Measurements from ENCODE around the gene CEP192. TPM values are rescaled to one million over a fixed set of nuclear protein-coding genes. Genes with fewer than 3 reads are reported as not detected.

The CEP192 gene
- polyA plus RNA-seq, 2 donors: 6.6 to 6.8 TPM

GRCh38 chr18:12998332-12999060, 7.3 kb downstream of the CEP192 start:
- WGBS, 2 donors: 81 to 85% methylated on average over 6 of the region's 6 CpGs
- Histone ChIP-seq H3K9me3 (ENCODE audit: control insufficient read depth in 2 of 2, insufficient read depth in 1 of 2, low read depth in 1 of 2, low read length in 1 of 2) (no peaks in the 10 kb centered on the region), H3K36me3 (ENCODE audit: control insufficient read depth in 2 of 2, insufficient read depth in 2 of 2, low read length in 1 of 2) (no peaks in the 10 kb centered on the region), H3K27me3 (ENCODE audit: control insufficient read depth in 1 of 2, insufficient read depth in 2 of 2, low read length in 2 of 2) (no peaks in the 10 kb centered on the region), H3K4me3 (ENCODE audit: low read depth in 1 of 2, low read length in 2 of 2) (no peak overlapping the region), H3K4me1 (ENCODE audit: control insufficient read depth in 2 of 2, insufficient read depth in 2 of 2, low read length in 1 of 2) (no peaks in the 10 kb centered on the region), H3K27ac (ENCODE audit: low read depth in 2 of 2, low read length in 1 of 2) (no peak overlapping the region)

GRCh38 chr18:13003466-13003896, 12.3 kb downstream of the CEP192 start:
- 76 to 78% methylated on average over 7 of the region's 7 CpGs for WGBS, 2 donors
- Histone ChIP-seq H3K27me3 (ENCODE audit: control insufficient read depth in 1 of 2, insufficient read depth in 2 of 2, low read length in 2 of 2) (no peaks in the 10 kb centered on the region), H3K27ac (ENCODE audit: low read depth in 2 of 2, low read length in 1 of 2) (no peak overlapping the region), H3K4me1 (ENCODE audit: control insufficient read depth in 2 of 2, insufficient read depth in 2 of 2, low read length in 1 of 2) (no peaks in the 10 kb centered on the region), H3K4me3 (ENCODE audit: low read depth in 1 of 2, low read length in 2 of 2) (no peak overlapping the region), H3K9me3 (ENCODE audit: control insufficient read depth in 2 of 2, insufficient read depth in 1 of 2, low read depth in 1 of 2, low read length in 1 of 2) (no peaks in the 10 kb centered on the region), H3K36me3 (ENCODE audit: control insufficient read depth in 2 of 2, insufficient read depth in 2 of 2, low read length in 1 of 2) (peaks cover 0 to 5% of the 10 kb centered on the region in 2 donors)

- peaks cover 0 to 8% of the 10 kb centered on the region in 2 donors for H3K36me3 ChIP-seq (ENCODE audit: control insufficient read depth in 2 of 2, insufficient read depth in 2 of 2, low read length in 1 of 2)
- H3K27me3 ChIP-seq (ENCODE audit: control insufficient read depth in 1 of 2, insufficient read depth in 2 of 2, low read length in 2 of 2): no peaks in the 10 kb centered on the region
- H3K9me3 ChIP-seq (ENCODE audit: control insufficient read depth in 2 of 2, insufficient read depth in 1 of 2, low read depth in 1 of 2, low read length in 1 of 2): no peaks in the 10 kb centered on the region
- H3K4me1 ChIP-seq (ENCODE audit: control insufficient read depth in 2 of 2, insufficient read depth in 2 of 2, low read length in 1 of 2): no peaks in the 10 kb centered on the region
- no peak overlapping the region for H3K27ac ChIP-seq (ENCODE audit: low read depth in 2 of 2, low read length in 1 of 2)
- H3K4me3 ChIP-seq (ENCODE audit: low read depth in 1 of 2, low read length in 2 of 2): no peak overlapping the region
- WGBS, 2 donors: 85 to 89% methylated on average over 8 of the region's 8 CpGs
Measured at GRCh38 chr18:13004396-13004795, 13.2 kb downstream of the CEP192 start.

- Histone ChIP-seq H3K27ac (ENCODE audit: low read depth in 2 of 2, low read length in 1 of 2) (no peak overlapping the region), H3K27me3 (ENCODE audit: control insufficient read depth in 1 of 2, insufficient read depth in 2 of 2, low read length in 2 of 2) (no peaks in the 10 kb centered on the region), H3K36me3 (ENCODE audit: control insufficient read depth in 2 of 2, insufficient read depth in 2 of 2, low read length in 1 of 2) (peaks cover 0 to 8% of the 10 kb centered on the region in 2 donors), H3K9me3 (ENCODE audit: control insufficient read depth in 2 of 2, insufficient read depth in 1 of 2, low read depth in 1 of 2, low read length in 1 of 2) (no peaks in the 10 kb centered on the region), H3K4me1 (ENCODE audit: control insufficient read depth in 2 of 2, insufficient read depth in 2 of 2, low read length in 1 of 2) (no peaks in the 10 kb centered on the region), H3K4me3 (ENCODE audit: low read depth in 1 of 2, low read length in 2 of 2) (no peak overlapping the region)
- 96 to 100% methylated on average over 1 of the region's 1 CpG for WGBS, 2 donors
Measured at GRCh38 chr18:13005289-13005688, 14.1 kb downstream of the CEP192 start.

- H3K9me3 ChIP-seq (ENCODE audit: control insufficient read depth in 2 of 2, insufficient read depth in 1 of 2, low read depth in 1 of 2, low read length in 1 of 2): no peaks in the 10 kb centered on the region
- H3K4me1 ChIP-seq (ENCODE audit: control insufficient read depth in 2 of 2, insufficient read depth in 2 of 2, low read length in 1 of 2): no peaks in the 10 kb centered on the region
- no peak overlapping the region for H3K27ac ChIP-seq (ENCODE audit: low read depth in 2 of 2, low read length in 1 of 2)
- no peak overlapping the region for H3K4me3 ChIP-seq (ENCODE audit: low read depth in 1 of 2, low read length in 2 of 2)
- H3K27me3 ChIP-seq (ENCODE audit: control insufficient read depth in 1 of 2, insufficient read depth in 2 of 2, low read length in 2 of 2): no peaks in the 10 kb centered on the region
- WGBS, 2 donors: 84 to 87% methylated on average over 12 of the region's 12 CpGs
- H3K36me3 ChIP-seq (ENCODE audit: control insufficient read depth in 2 of 2, insufficient read depth in 2 of 2, low read length in 1 of 2): peaks cover 0 to 8% of the 10 kb centered on the region in 2 donors
Measured at GRCh38 chr18:13006531-13007247, 15.5 kb downstream of the CEP192 start.

- 43 to 77% methylated on average over 2 of the region's 2 CpGs for WGBS, 2 donors
- H3K4me1 ChIP-seq (ENCODE audit: control insufficient read depth in 2 of 2, insufficient read depth in 2 of 2, low read length in 1 of 2): no peaks in the 10 kb centered on the region
- H3K9me3 ChIP-seq (ENCODE audit: control insufficient read depth in 2 of 2, insufficient read depth in 1 of 2, low read depth in 1 of 2, low read length in 1 of 2): no peaks in the 10 kb centered on the region
- no peak overlapping the region for H3K4me3 ChIP-seq (ENCODE audit: low read depth in 1 of 2, low read length in 2 of 2)
- H3K36me3 ChIP-seq (ENCODE audit: control insufficient read depth in 2 of 2, insufficient read depth in 2 of 2, low read length in 1 of 2): peaks cover 0 to 8% of the 10 kb centered on the region in 2 donors
- no peak overlapping the region for H3K27ac ChIP-seq (ENCODE audit: low read depth in 2 of 2, low read length in 1 of 2)
- H3K27me3 ChIP-seq (ENCODE audit: control insufficient read depth in 1 of 2, insufficient read depth in 2 of 2, low read length in 2 of 2): no peaks in the 10 kb centered on the region
Measured at GRCh38 chr18:13007248-13007560, 16.0 kb downstream of the CEP192 start.

- H3K4me3 ChIP-seq (ENCODE audit: low read depth in 1 of 2, low read length in 2 of 2): no peak overlapping the region
- no peaks in the 10 kb centered on the region for H3K4me1 ChIP-seq (ENCODE audit: control insufficient read depth in 2 of 2, insufficient read depth in 2 of 2, low read length in 1 of 2)
- no peaks in the 10 kb centered on the region for H3K27me3 ChIP-seq (ENCODE audit: control insufficient read depth in 1 of 2, insufficient read depth in 2 of 2, low read length in 2 of 2)
- no peaks in the 10 kb centered on the region for H3K9me3 ChIP-seq (ENCODE audit: control insufficient read depth in 2 of 2, insufficient read depth in 1 of 2, low read depth in 1 of 2, low read length in 1 of 2)
- peaks cover 9 to 12% of the 10 kb centered on the region in 2 donors for H3K36me3 ChIP-seq (ENCODE audit: control insufficient read depth in 2 of 2, insufficient read depth in 2 of 2, low read length in 1 of 2)
- H3K27ac ChIP-seq (ENCODE audit: low read depth in 2 of 2, low read length in 1 of 2): no peak overlapping the region
- 84 to 86% methylated on average over 5 of the region's 5 CpGs for WGBS, 2 donors
Measured at GRCh38 chr18:13011719-13012118, 20.6 kb downstream of the CEP192 start.

GRCh38 chr18:13014232-13014631, 23.1 kb downstream of the CEP192 start:
- Histone ChIP-seq H3K27me3 (ENCODE audit: control insufficient read depth in 1 of 2, insufficient read depth in 2 of 2, low read length in 2 of 2) (no peaks in the 10 kb centered on the region), H3K36me3 (ENCODE audit: control insufficient read depth in 2 of 2, insufficient read depth in 2 of 2, low read length in 1 of 2) (peaks cover 8 to 9% of the 10 kb centered on the region in 2 donors), H3K9me3 (ENCODE audit: control insufficient read depth in 2 of 2, insufficient read depth in 1 of 2, low read depth in 1 of 2, low read length in 1 of 2) (no peaks in the 10 kb centered on the region), H3K4me3 (ENCODE audit: low read depth in 1 of 2, low read length in 2 of 2) (no peak overlapping the region), H3K4me1 (ENCODE audit: control insufficient read depth in 2 of 2, insufficient read depth in 2 of 2, low read length in 1 of 2) (no peaks in the 10 kb centered on the region), H3K27ac (ENCODE audit: low read depth in 2 of 2, low read length in 1 of 2) (no peak overlapping the region)
- WGBS, 2 donors: 86 to 96% methylated on average over 2 of the region's 2 CpGs

- no peak overlapping the region for H3K27ac ChIP-seq (ENCODE audit: low read depth in 2 of 2, low read length in 1 of 2)
- H3K36me3 ChIP-seq (ENCODE audit: control insufficient read depth in 2 of 2, insufficient read depth in 2 of 2, low read length in 1 of 2): peaks cover 8 to 9% of the 10 kb centered on the region in 2 donors
- H3K27me3 ChIP-seq (ENCODE audit: control insufficient read depth in 1 of 2, insufficient read depth in 2 of 2, low read length in 2 of 2): no peaks in the 10 kb centered on the region
- no peak overlapping the region for H3K4me3 ChIP-seq (ENCODE audit: low read depth in 1 of 2, low read length in 2 of 2)
- H3K4me1 ChIP-seq (ENCODE audit: control insufficient read depth in 2 of 2, insufficient read depth in 2 of 2, low read length in 1 of 2): no peaks in the 10 kb centered on the region
- H3K9me3 ChIP-seq (ENCODE audit: control insufficient read depth in 2 of 2, insufficient read depth in 1 of 2, low read depth in 1 of 2, low read length in 1 of 2): no peaks in the 10 kb centered on the region
- WGBS, 2 donors: 83 to 98% methylated on average over 4 of the region's 4 CpGs
Measured at GRCh38 chr18:13014818-13015217, 23.7 kb downstream of the CEP192 start.

Measured in esophagus (tissue), 2 donors.